ENCODE measurements around the gene TRPV5.
"Not testable (repeated sequence)": the region's sequence is repeated elsewhere in the genome, so short reads cannot be mapped to it uniquely, and the experiment has no call there.

The TRPV5 gene

DNA sequence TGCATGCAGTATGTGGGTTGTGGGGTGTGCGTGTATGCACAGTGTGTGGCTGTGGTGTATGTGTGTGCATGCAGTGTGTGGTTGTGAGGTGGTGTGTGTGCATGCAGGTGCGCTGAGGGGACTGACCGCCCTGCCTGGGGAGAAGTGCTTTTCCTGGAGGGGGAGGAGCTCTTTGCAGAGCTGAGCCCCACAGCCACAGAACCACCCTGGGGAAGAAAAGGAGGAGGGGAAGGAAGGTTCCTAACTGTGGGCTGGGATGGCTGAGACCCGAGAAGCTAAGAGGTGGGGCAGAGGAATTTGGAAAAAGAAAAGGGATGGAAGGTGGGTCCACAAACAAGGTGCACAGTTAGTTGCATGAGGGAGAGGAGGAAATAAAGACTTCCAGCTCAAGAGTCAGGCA, at the start of gene TRPV5:
Gene TRPV5, minus strand, starts transcription at position 123 of the 400 bp plus-strand sequence. CDS start 287 bp downstream, outside the sequence.
- no peak for DNase-seq

- DNase-seq: not testable (repeated sequence)
These were observed 44.9 kb upstream of the TRPV5 start for GRCh38 chr7:142978402-142978801.

DNA sequence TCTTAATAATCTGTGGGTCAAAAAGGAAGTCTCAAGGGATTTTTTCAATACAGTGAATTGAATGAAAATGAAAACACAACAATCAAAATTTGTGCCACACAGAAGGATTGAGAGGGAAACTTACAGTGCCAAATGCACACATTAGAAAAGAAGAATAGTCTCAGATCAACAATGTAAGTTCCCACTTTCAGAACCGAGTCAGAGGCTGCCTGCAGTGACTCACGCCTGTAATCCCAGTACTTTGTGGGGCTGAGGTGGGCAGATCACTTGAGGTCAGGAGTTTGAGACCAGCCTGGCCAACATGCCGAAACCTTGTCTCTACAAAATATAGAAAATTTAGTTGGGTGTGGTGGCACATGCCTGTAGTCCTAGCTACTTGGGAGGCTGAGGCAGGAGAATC, 41.1 kb upstream of the TRPV5 start:
- DNase-seq: no peak

DNA sequence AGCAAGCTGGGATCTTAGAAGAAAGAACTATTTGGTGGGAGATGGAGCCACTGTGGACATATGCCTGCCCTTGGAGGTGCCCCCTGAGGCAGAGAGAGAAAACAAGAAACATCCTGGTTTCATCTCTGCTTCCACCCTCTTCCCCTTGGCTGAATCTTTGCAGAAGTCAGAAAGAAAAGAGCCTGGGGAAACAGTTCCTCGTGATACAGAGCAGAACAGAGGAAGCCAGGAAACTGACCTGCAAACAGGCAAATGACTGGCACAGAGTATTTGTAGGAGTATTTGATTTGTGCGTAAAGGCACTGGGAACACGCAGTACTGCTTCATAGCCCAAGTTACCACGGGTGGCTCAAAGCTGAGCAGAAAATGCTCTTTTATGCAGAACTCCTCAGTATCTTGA, 35.6 kb upstream of the TRPV5 start:
- DNase-seq: no peak

- DNase-seq: no peak
These were observed 34.7 kb upstream of the TRPV5 start for GRCh38 chr7:142968229-142968628.

GRCh38 chr7:142964502-142965246, 31.1 kb upstream of the TRPV5 start:
- DNase-seq: no peak

DNA sequence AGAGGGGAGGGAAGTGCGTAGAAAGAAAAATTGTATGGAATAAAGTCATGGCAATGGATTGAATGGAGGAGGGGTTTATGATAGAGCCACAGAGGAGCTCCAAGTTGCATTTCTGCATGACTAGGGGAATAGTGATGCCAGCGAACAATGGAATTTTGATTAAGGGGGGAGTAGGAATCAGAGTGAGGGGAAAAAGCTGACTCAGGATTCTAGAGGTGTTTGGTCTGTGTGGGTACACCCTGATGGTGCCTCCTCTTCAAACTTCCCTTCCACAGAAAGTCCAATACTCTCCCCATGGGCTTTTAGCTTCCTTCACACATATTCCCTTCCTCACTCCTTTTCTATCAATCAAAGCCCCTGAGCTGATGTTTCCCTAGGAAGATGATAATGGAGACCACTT, 30.4 kb upstream of the TRPV5 start:
- DNase-seq: no peak

DNA sequence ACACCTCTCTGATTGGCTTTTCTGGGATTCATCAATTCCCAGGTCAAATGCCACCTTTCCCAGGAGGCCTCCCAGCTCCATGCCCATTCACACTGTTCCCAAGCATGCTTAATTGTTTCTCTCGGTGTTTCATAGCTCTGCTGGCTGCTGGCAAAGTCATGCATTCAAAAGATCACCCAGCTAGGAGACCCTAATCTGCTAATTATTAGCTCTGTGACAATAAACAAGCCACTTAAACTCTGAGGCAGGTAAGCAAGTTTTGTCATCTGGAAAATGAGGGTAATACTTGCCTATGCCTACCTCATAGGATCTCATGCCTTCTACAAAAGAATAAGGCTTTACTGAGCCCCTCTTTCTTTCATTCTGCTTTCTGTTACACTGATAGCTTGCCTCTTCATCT, 29.4 kb upstream of the TRPV5 start:
- no peak for DNase-seq

GRCh38 chr7:142961973-142962926, 28.7 kb upstream of the TRPV5 start, which contains the start of gene KEL:
Gene KEL (minus strand): TSS chr7:142962363. CDS start chr7:142962206, 157 bp downstream.
- no peak for DNase-seq

- DNase-seq: no peak
These were observed 28.0 kb upstream of the TRPV5 start for GRCh38 chr7:142961595-142961972.

GRCh38 chr7:142960955-142961512, 27.5 kb upstream of the TRPV5 start:
- DNase-seq: no peak

DNA sequence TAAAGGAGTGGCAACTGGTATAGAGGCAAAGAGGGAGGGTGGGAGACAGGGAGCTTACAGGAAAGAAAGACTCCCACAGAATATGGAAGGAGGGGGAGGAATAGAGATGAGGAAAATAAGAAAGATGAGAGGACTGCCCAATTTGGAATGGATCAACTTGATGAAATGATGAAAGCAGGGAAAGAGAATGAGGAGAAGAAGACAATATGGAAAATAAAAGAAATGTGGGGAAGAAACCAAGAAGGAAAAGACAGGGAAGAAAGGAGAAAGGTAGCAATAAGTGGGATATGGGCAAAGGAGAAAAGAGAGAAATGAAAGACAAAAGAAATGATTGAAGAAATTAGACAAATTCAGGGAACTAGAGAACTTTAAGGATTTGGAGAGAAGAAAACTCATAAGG, 25.7 kb upstream of the TRPV5 start:
- DNase-seq: no peak

DNA sequence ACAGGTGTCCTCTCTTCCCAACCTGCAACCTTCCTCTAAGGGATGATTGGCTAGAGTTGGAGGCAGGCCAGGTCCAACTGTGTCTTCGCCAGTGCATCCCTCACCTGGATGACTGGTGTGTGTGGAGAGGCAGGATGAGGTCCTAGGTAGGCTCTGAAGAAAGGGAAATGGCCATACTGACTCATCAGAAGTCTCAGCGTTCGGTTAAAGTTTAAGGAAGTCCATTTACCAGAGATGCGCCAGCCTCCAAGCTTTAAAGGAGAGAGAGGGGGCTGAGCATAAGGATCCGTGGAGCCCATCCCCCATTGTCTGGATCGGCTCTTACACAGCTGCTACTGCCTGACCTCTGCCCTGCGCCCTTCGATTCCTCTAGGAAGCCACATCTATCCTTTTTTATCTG, 24.2 kb upstream of the TRPV5 start:
- DNase-seq: no peak

DNA sequence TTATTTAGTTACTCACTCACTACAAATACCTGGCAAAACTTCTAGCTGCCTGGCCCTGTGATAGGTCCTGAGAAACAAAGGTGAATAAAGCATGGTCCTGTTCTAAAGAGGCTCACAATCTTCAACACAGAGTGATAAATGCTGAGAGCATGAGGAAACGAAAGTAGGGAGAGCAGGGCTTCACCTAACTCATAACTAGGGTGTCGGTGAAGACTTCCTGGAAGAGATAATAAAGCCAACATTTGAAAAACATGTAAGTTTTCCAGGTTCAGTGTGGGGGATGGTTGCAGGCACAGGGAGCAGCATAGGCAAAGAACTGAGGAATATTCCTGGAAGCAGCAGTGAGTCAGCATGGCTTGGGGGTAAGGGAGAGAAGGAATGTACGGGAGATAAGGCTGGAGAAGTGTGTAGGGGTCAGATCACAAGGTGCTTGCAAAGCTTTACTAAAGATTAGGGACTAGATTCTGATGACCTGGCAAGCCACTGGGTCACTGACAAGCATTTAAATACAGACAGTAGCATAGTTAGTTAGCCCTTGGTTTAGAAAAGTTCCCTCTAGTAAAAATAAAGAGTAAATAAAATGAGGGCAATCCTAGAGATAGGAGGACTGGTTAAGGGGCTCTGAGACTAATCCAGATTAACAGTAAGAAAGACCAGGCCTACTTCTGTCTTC, 23.5 kb upstream of the TRPV5 start:
- no peak for DNase-seq

- DNase-seq: no peak
These were observed 21.2 kb upstream of the TRPV5 start for GRCh38 chr7:142954680-142955268.

DNA sequence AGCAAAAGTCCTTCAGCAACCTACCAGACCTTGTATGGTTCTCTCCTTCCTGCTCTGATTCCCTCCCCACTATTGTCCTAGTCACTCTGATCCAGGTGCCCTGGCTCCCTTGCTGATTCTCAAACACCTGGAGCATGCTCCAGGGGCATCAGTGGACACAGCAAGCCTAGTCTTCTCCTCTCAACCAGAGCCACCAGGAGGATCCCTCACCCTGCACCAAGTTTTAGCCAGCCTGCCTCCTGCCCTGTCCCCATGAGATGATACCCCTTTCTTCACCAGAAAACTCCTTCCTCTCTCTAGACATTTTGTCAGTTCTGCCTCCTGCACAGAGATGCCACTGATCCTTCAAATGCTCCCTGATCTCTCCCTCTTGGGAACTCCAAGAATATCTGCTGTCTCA, 16.7 kb upstream of the TRPV5 start:
- no peak for DNase-seq

DNA sequence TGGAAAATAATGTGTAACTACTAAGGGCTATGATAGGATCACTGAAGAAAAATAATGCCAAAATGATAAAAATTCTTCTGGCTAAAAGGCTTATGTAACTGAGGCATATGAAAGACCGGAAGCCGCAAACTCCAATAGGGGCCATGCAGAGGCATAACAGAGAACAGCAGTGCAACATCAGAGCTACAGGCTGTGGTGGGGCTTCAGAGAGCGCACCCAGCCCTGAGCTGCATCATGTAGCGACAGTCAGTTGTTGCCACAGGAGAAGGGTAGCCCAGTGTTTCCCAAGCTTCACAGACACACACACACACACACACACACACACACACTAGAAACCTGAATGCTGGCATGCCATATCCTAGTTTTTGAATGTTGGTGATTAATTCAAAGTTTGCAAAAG, 15.1 kb upstream of the TRPV5 start:
- no peak for DNase-seq

DNA sequence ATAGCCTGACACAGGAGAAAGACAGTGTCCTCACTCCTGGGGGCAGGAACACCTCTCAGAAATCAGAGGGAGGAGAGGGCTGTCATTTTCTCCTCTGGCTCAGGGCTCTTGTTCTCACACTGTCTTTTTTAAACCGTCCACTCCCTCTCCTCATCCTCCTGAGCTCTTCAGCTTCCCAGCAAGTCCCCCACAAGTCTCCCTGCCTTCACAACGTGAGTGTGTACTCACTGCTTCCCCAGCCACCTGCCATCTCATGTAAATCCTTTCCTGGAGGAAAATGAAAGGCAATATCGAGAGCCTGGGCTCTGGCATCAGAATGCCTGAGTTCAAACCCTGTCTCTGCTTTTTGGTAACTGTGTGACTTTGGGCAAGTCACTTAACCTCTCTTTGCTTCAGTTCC, 11.5 kb upstream of the TRPV5 start:
- no peak for DNase-seq

DNA sequence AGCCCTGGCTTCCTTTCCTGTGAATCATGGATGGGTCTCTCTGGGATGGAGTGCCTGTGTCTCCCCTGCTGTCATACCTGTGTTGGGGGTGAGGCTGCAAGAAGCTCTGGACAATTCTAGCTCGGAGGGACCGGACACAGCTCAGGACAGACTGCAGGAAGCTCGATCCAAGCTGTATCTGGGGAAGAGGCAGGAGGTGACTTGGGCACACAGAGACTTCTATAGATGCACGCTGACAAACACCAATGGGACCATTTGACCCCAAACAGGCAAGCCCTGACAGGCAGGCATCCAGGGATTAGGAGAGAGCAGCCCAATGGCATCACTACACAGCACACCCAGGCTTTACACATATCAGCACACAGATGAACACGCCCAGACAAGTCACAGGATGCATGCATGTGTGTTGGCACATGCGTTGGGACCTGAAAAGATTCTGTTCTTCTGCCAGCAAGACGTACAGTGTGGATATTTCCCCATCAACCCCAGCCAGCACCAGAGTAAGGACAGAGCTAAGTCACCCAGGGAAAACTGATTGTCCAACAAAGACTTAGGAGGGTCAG, 10.2 kb upstream of the TRPV5 start:
- no peak for DNase-seq

DNA sequence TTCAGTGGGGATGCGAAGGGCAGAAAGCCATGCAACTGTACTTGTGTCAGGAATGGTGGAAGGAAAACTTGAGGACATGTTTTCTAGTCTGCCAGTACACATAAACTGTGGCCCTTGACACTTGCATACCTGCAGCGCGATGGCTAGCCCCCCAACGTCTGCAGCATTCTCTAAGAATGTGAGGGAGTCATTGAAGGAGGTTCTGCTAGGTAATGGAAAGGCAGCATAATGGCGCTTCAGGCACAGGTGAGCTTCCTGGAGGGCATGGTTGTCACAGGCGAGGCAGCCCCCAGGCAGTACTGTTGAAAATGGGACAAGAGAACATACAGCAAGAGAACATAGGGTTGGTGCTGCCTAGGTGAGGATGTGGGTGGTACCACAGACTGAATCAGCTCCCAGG, 9.2 kb upstream of the TRPV5 start:
- DNase-seq: no peak

- no peak for DNase-seq
These were observed 8.0 kb upstream of the TRPV5 start for GRCh38 chr7:142941541-142941940.

- DNase-seq: no peak
These were observed 7.5 kb upstream of the TRPV5 start for GRCh38 chr7:142940966-142941535.

Measured in C1 segment of cervical spinal cord (tissue), 14 donors.